IMR-90 (cell line): Measurements from ENCODE around the gene PITPNM3. TPM values are rescaled to one million over a fixed set of nuclear protein-coding genes. Genes with fewer than 3 reads are reported as not detected.

Experiments
- ATAC-seq: fragments of 200-7000 bp; cut with Tn5 transposase; 2 replicates; pipeline ENCODE4 v1.9.1; 2020; ENCODE audit warnings: low read depth, mild to moderate bottlenecking, moderate library complexity
- BruUV-seq: library from RNA; stranded (reverse); fragments of 400-500 nt; replicated peaks from 2 replicates; lab custom pipeline; 2021; lab: Mats Ljungman, UMichigan
- CTCF ChIA-PET: fragments of 300-600 bp; formaldehyde crosslinking; extraction: SDS; loops from one replicate; lab custom pipeline; 2021; ENCODE audit warnings: antibody characterized with exemption; lab: Yijun Ruan, JAX
- POLR2A ChIA-PET: fragments of 300-600 bp; sonication (Branson Sonifier 250); formaldehyde crosslinking; loops from one replicate; lab custom pipeline; 2022; ENCODE audit warnings: antibody characterized with exemption; ENCODE audit not compliant: unreplicated experiment; lab: Charles Lee
- DNase-seq: peaks from one replicate; pipeline ENCODE4 v3.0.0; 2013
- H2AFZ ChIP-seq: replicated peaks from 2 replicates; pipeline ENCODE3; 2013; ENCODE audit warnings: low read length, mild to moderate bottlenecking; ENCODE audit not compliant: poor library complexity
- H2AK5ac ChIP-seq: 2 replicates; pipeline ENCODE4 v1.6.1; 2013; ENCODE audit warnings: low read depth, low read length, inconsistent platforms
- H2AK9ac ChIP-seq: replicated peaks from 2 replicates; pipeline ENCODE3; 2013; ENCODE audit warnings: mild to moderate bottlenecking, low read depth, low read length, moderate library complexity; ENCODE audit not compliant: poor library complexity
- H2BK120ac ChIP-seq: 2 replicates; pipeline ENCODE4 v1.6.1; 2013; ENCODE audit warnings: low read depth, low read length, inconsistent platforms
- H2BK15ac ChIP-seq: 3 replicates; pipeline ENCODE4 v1.6.1; 2013; ENCODE audit warnings: low read depth, low read length, inconsistent platforms
- H2BK20ac ChIP-seq: 2 replicates; pipeline ENCODE4 v1.6.1; 2013; ENCODE audit warnings: low read depth, mild to moderate bottlenecking, inconsistent platforms, low read length, moderate library complexity
- H2BK5ac ChIP-seq: 2 replicates; pipeline ENCODE4 v1.6.1; 2013; ENCODE audit warnings: mild to moderate bottlenecking, low read depth, low read length, inconsistent platforms; ENCODE audit not compliant: poor library complexity, severe bottlenecking
- H3K14ac ChIP-seq: replicated peaks from 2 replicates; pipeline ENCODE4 v1.6.1; 2013; ENCODE audit warnings: low read depth, low read length, inconsistent platforms
- H3K18ac ChIP-seq: 2 replicates; pipeline ENCODE4 v1.6.1; 2013; ENCODE audit warnings: low read depth, low read length, control low read depth
- H3K23ac ChIP-seq: 2 replicates; pipeline ENCODE4 v1.6.1; 2013; ENCODE audit warnings: low read depth, low read length, inconsistent platforms
- H3K27ac ChIP-seq: 2 replicates; pipeline ENCODE4 v1.5.1; 2013; ENCODE audit warnings: mild to moderate bottlenecking, control low read depth, low read length; ENCODE audit not compliant: insufficient read depth
- H3K27me3 ChIP-seq: 2 replicates; pipeline ENCODE4 v1.6.1; 2013; ENCODE audit warnings: low read length; ENCODE audit not compliant: control insufficient read depth, insufficient read depth
- H3K36me3 ChIP-seq: 2 replicates; pipeline ENCODE4 v1.6.1; 2013; ENCODE audit warnings: low read length, mixed read lengths; ENCODE audit not compliant: control insufficient read depth, insufficient read depth
- H3K4ac ChIP-seq: 2 replicates; pipeline ENCODE4 v1.6.1; 2013; ENCODE audit warnings: low read depth, low read length, inconsistent platforms
- H3K4me1 ChIP-seq: 2 replicates; pipeline ENCODE4 v1.6.1; 2013; ENCODE audit warnings: low read length, mixed read lengths; ENCODE audit not compliant: control insufficient read depth, insufficient read depth
- H3K4me2 ChIP-seq: 2 replicates; pipeline ENCODE4 v1.6.1; 2013; ENCODE audit warnings: low read depth, mild to moderate bottlenecking, control low read depth, low read length, moderate library complexity
- H3K4me3 ChIP-seq: 2 replicates; pipeline ENCODE4 v1.5.1; 2013; ENCODE audit warnings: low read depth, mild to moderate bottlenecking, control low read depth, low read length, moderate library complexity; ENCODE audit not compliant: insufficient read depth
- H3K56ac ChIP-seq: 2 replicates; pipeline ENCODE4 v1.6.1; 2013; ENCODE audit warnings: low read length, inconsistent platforms; ENCODE audit not compliant: insufficient read depth; ENCODE audit errors: extremely low read depth
- H3K79me1 ChIP-seq, 2 experiments: 2 replicates each; pipeline ENCODE4 v1.6.1; 2013; ENCODE audit warnings: low read length in 2 of 2, inconsistent platforms in 1 of 2, low read depth in 1 of 2
- H3K9ac ChIP-seq: 2 replicates; pipeline ENCODE4 v1.6.1; 2013; ENCODE audit warnings: low read depth, low read length, control low read depth
- H3K9me1 ChIP-seq: 2 replicates; pipeline ENCODE4 v1.6.1; 2013; ENCODE audit warnings: low read length, inconsistent platforms; ENCODE audit not compliant: insufficient read depth
- H3K9me3 ChIP-seq: 2 replicates; pipeline ENCODE4 v1.6.1; 2013; ENCODE audit warnings: low read length; ENCODE audit not compliant: control insufficient read depth, insufficient read depth
- H4K20me1 ChIP-seq: 2 replicates; pipeline ENCODE4 v1.6.1; 2013; ENCODE audit warnings: low read length, inconsistent platforms; ENCODE audit not compliant: insufficient read depth
- H4K5ac ChIP-seq: 2 replicates; pipeline ENCODE4 v1.6.1; 2013; ENCODE audit warnings: mild to moderate bottlenecking, low read depth, low read length, control low read depth
- H4K8ac ChIP-seq, 2 experiments: 2 replicates each; pipeline ENCODE4 v1.6.1; 2013; ENCODE audit warnings: low read depth in 2 of 2, low read length in 2 of 2, control low read depth in 1 of 2, inconsistent platforms in 1 of 2
- H4K91ac ChIP-seq: 2 replicates; pipeline ENCODE4 v1.6.1; 2013; ENCODE audit warnings: low read depth, low read length, inconsistent platforms; ENCODE audit not compliant: insufficient read depth
- RCOR1 ChIP-seq: IDR thresholded peaks from 2 replicates; pipeline ENCODE4 v1.6.1; 2012; ENCODE audit warnings: mild to moderate bottlenecking, low read length, improper control_type of control experiment; ENCODE audit not compliant: insufficient replicate concordance
- USF2 ChIP-seq: fragments of 150-350 bp; IDR thresholded peaks from 2 replicates; pipeline ENCODE4 v1.6.1; 2017; ENCODE audit warnings: mild to moderate bottlenecking, antibody characterized with exemption, low read length, low read depth
- WGBS, 2 experiments: methylation state at CpG; one replicate each; pipeline versions ENCODE4 v1.1.5 to v1.1.7; 2013; ENCODE audit warnings: missing lambda C conversion rate in 2 of 2; ENCODE audit not compliant: insufficient read length in 1 of 2; ENCODE audit errors: extremely low coverage in 2 of 2; 5-methylcytosine and 5-hydroxymethylcytosine counted together
- dilution Hi-C: fragments of 300-500 bp; cut with HindIII; formaldehyde crosslinking; loops from one replicate; pipeline ENCODE4 v1.14.3; 2018; ENCODE audit warnings: low sequenced_read_pairs; ENCODE audit not compliant: unreplicated experiment
- in situ Hi-C: fragments of 300-500 bp; cut with MboI; formaldehyde crosslinking; loops from 3 replicates; pipeline ENCODE4 v1.14.3; 2019; ENCODE audit warnings: low sequenced_read_pairs, inconsistent platforms, mixed read lengths
- intact Hi-C: fragments of 100-400 bp; cut with micrococcal nuclease; formaldehyde crosslinking; loops from 2 replicates; pipeline ENCODE4 v1.10.0; 2022
- polyA plus RNA-seq, 3 experiments: library from polyadenylated mRNA; depleted of rRNA; stranded (reverse); fragments of >200 nt; gene quantifications; 2 replicates each; pipeline ENCODE4 v1.2.3, GENCODE V29; 2012; ENCODE audit warnings: low replicate concordance in 1 of 3
- total RNA-seq: library from RNA; depleted of rRNA; stranded (reverse); fragments of >200 nt; gene quantifications from 2 replicates; pipeline ENCODE4 v1.2.3, GENCODE V29; 2012

The PITPNM3 gene
- total and polyA plus RNA-seq, 2 of the 4 experiments (the other 2 are of a cell fraction) = 0.54 to 1.7 TPM

- CTCF ChIA-PET = interaction anchor here (0.6 to 0.7 kb wide), 2 partner anchors 21 to 837 kb away, joined by 5 to 7 read pairs; no protein-coding TSS in a partner anchor
- no peak overlapping the region for H3K18ac ChIP-seq
- peak overlapping the region; percentile 5; the same call in 1 of the 2 replicates for H3K23ac ChIP-seq
- no peak overlapping the region; the same call in 1 of the 2 replicates for H4K91ac ChIP-seq
- intact Hi-C loops = no loop called here
- no peak overlapping the region for H4K5ac ChIP-seq
- 0 out of 4 replicates have a peak overlapping the region, but pooled peaks of 1 of the 2 experiments have one; percentile 21 for H4K8ac ChIP-seq
- H3K9ac ChIP-seq = no peak overlapping the region
- H3K79me1 ChIP-seq = no peaks in the 10 kb centered on the region
- no peak overlapping the region for H3K27ac ChIP-seq
- BruUV-seq = no TSS peak
- H2AK5ac ChIP-seq = peak overlapping the region; percentile 58; the same call in 1 of the 2 replicates
- WGBS, 2 experiments = 89% methylated on average over 8 of the region's 12 CpGs; no CpG with 5 or more reads in 1 of the 2 experiments
- ATAC-seq = peak; percentile 27
- no peak overlapping the region for H2BK5ac ChIP-seq
- peak; percentile 26 for TF ChIP-seq RCOR1
- no peak for TF ChIP-seq USF2
- no peak overlapping the region for H2AK9ac ChIP-seq
- no peaks in the 10 kb centered on the region for H3K36me3 ChIP-seq
- H2AFZ ChIP-seq = peak overlapping the region; percentile 1
- no peak overlapping the region for H3K56ac ChIP-seq
- H2BK120ac ChIP-seq = peak overlapping the region; percentile 19
- H3K4me3 ChIP-seq = no peak overlapping the region
- no peaks in the 10 kb centered on the region for H3K9me3 ChIP-seq
- H2BK15ac ChIP-seq = no peak overlapping the region
- no peaks in the 10 kb centered on the region for H4K20me1 ChIP-seq
- H3K9me1 ChIP-seq = peaks cover 31% of the 10 kb centered on the region
- no peak overlapping the region; the same call in 1 of the 2 replicates for H2BK20ac ChIP-seq
- H3K4me2 ChIP-seq = no peak overlapping the region
- in situ Hi-C loops = no loop called here
- peak overlapping the region; percentile 64; the same call in 1 of the 2 replicates for H3K4ac ChIP-seq
- H3K4me1 ChIP-seq = peaks cover 27% of the 10 kb centered on the region
- no peaks in the 10 kb centered on the region for H3K27me3 ChIP-seq
- POLR2A ChIA-PET = no interaction called here
- H3K14ac ChIP-seq = no peak overlapping the region
- dilution Hi-C loops = no loop called here
- DNase-seq = peak; percentile 43
Measured at GRCh38 chr17:6505425-6506142, 50.8 kb downstream of the PITPNM3 start.
